Inferior parietal cortex (tissue), 1 donor: ENCODE measurements around the gene TSPAN17.

Source experiments
- DNase-seq: peaks from one replicate; pipeline ENCODE4 v3.0.0-alpha.2; 2016; ENCODE audit errors: extremely low spot score

The TSPAN17 gene

GRCh38 chr5:176621661-176622079 is 25.6 kb upstream of the TSPAN17 start:
- DNase-seq = no peak

- DNase-seq = no peak
Observed at GRCh38 chr5:176624142-176624541, 23.1 kb upstream of the TSPAN17 start.

GRCh38 chr5:176624938-176625337 is 22.3 kb upstream of the TSPAN17 start:
- DNase-seq = no peak

- DNase-seq = no peak
Observed at GRCh38 chr5:176625512-176625911, 21.8 kb upstream of the TSPAN17 start.

GRCh38 chr5:176625966-176626875 is 21.1 kb upstream of the TSPAN17 start:
- DNase-seq = no peak

GRCh38 chr5:176626876-176627236 is 20.4 kb upstream of the TSPAN17 start:
- DNase-seq = no peak

GRCh38 chr5:176627582-176627981 is 19.7 kb upstream of the TSPAN17 start:
- DNase-seq = no peak

- no peak for DNase-seq
Observed at GRCh38 chr5:176628406-176629228, 18.7 kb upstream of the TSPAN17 start.

GRCh38 chr5:176629317-176629852 is 17.9 kb upstream of the TSPAN17 start:
- no peak for DNase-seq

- no peak for DNase-seq
Observed at GRCh38 chr5:176629853-176630680, 17.2 kb upstream of the TSPAN17 start, which contains the start of the genes EIF4E1B and SNCB. TSS of gene EIF4E1B (plus strand) at chr5:176630675. CDS start at chr5:176642788, 12,113 bp downstream. TSS of gene SNCB (minus strand) at chr5:176630534. CDS start at chr5:176629654, 880 bp downstream.

- DNase-seq = no peak
Observed at GRCh38 chr5:176630681-176631222, 16.5 kb upstream of the TSPAN17 start.

- no peak for DNase-seq
Observed at GRCh38 chr5:176631383-176632200, 15.7 kb upstream of the TSPAN17 start.

GRCh38 chr5:176632745-176633144 is 14.5 kb upstream of the TSPAN17 start:
- DNase-seq = no peak

GRCh38 chr5:176633598-176633997 is 13.7 kb upstream of the TSPAN17 start:
- DNase-seq = no peak

GRCh38 chr5:176636426-176636825 is 10.9 kb upstream of the TSPAN17 start:
- no peak for DNase-seq

- no peak for DNase-seq
Observed at GRCh38 chr5:176637556-176637955, 9.7 kb upstream of the TSPAN17 start.

GRCh38 chr5:176638437-176638836 is 8.8 kb upstream of the TSPAN17 start:
- no peak for DNase-seq

- DNase-seq = no peak
Observed at GRCh38 chr5:176639208-176639607, 8.1 kb upstream of the TSPAN17 start.

GRCh38 chr5:176639981-176640380 is 7.3 kb upstream of the TSPAN17 start:
- DNase-seq = no peak

GRCh38 chr5:176640616-176641015 is 6.7 kb upstream of the TSPAN17 start:
- no peak for DNase-seq
